A549 treated with ZK216348 at 1 μM for 4 hours (cell line): Measurements from ENCODE around the gene OTUD1. TPM values are rescaled to one million over a fixed set of nuclear protein-coding genes. Genes with fewer than 3 reads are reported as not detected.

Experiments
- total RNA-seq: library from RNA; stranded (reverse); fragments of 200-300 nt; extraction: Qiagen RNA extraction; gene quantifications from 5 replicates; pipeline ENCODE4 v1.2.3, GENCODE V29; 2022; ENCODE audit warnings: low read depth

OTUD1 gene, protein sequence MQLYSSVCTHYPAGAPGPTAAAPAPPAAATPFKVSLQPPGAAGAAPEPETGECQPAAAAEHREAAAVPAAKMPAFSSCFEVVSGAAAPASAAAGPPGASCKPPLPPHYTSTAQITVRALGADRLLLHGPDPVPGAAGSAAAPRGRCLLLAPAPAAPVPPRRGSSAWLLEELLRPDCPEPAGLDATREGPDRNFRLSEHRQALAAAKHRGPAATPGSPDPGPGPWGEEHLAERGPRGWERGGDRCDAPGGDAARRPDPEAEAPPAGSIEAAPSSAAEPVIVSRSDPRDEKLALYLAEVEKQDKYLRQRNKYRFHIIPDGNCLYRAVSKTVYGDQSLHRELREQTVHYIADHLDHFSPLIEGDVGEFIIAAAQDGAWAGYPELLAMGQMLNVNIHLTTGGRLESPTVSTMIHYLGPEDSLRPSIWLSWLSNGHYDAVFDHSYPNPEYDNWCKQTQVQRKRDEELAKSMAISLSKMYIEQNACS
- total RNA-seq, result 2.6 to 5.1 TPM (median 3.6 TPM) in 5 replicates

DNA sequence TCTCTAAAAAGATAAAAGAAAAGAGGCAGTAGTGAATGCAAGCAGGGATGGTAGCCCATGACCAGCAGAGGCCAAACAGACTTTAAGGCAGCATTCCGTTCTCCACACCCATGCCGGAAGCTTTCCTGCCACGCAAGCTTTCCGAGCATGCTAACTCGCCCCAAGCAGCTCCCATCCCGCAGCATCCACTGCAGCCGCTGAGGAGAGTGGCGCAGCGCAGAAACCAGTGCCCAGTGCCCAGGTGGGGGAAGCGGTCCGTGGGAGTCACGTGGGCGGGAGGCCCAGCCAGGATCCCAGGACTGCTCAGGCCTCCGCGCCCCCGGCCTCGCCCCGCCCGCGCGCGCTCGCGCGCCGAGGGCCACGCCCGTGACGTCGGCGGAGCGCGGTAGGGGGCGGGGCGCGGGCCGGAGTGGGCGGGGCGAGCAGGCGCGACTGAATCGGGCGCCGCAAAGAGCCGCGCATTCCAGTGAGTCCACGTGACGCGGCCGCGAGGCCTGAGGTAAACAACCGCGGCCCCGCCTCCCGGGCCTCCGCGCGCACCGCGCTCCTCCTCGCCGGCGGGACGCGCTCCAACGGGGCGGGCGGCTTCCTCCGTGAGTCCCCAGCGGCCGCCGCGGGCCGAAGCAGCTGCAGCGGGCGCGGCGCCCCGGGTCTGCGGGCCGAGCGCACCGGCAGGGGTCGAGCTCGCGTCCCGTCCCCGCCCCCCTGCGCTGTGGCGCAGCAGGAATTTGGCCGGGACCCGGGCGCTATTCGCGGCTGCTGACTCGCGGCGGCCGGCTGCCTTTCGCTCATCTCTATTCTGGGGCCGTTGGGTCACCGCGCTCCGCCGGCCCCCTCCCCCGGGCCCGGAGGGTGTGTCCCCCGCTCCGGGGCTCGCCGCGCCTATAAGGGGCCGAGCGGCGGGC lies at the start of gene OTUD1:
Gene OTUD1 (plus strand): TSS at position 529 of the 905 bp plus-strand sequence. CDS start 383 bp downstream, outside the sequence.

Other genes with a start within 250 kb of the OTUD1 start
- not detected in 5 replicates for gene PTF1A, start 246.8 kb upstream of the OTUD1 start, total RNA-seq
- gene C10orf67, start 94.3 kb upstream of the OTUD1 start, total RNA-seq, result 0.06 TPM in 1 of 5 replicates, not detected in the others